ENCODE results near the gene SPG7. TPM values are rescaled to one million over a fixed set of nuclear protein-coding genes. Genes with fewer than 3 reads are reported as not detected.

Gene SPG7
- total and polyA plus RNA-seq, 9 of the 15 experiments (the other 6 are each of a cell fraction or from before 2014, with no cell fraction given): 5.8 to 89.1 (median 49.4) TPM

GRCh38 chr16:89490439-89491237, 17.6 kb upstream of the SPG7 start, which contains the start of gene ANKRD11 (continued):
- peak; percentile 73 for TF ChIP-seq SUPT5H (IDR thresholded peaks at IDR 0.05)
- no peak for TF ChIP-seq ZFPM2 (CRISPR knock-in tag; IDR thresholded peaks at IDR 0.05)
- TF ChIP-seq ZBTB7A (IDR thresholded peaks at IDR 0.05; ENCODE audit: borderline replicate concordance, control insufficient read depth, low read depth, low read length): peak; percentile 18; the same call in 1 of the 2 replicates
- TF ChIP-seq POLR3A (IDR thresholded peaks at IDR 0.05; ENCODE audit: borderline replicate concordance, extremely low read depth, insufficient read depth, insufficient read length): no peak
- no peak for TF ChIP-seq MAFF (IDR thresholded peaks at IDR 0.05; ENCODE audit: low read length)
- 0 out of 2 replicates have a peak, but pooled peaks have one; percentile 69 for TF ChIP-seq ZBTB9 (CRISPR knock-in tag; IDR thresholded peaks at IDR 0.05)
- TF ChIP-seq SFPQ (IDR thresholded peaks at IDR 0.05; ENCODE audit: low read depth, low read length): no peak
- TF ChIP-seq EP300 (IDR thresholded peaks at IDR 0.05; ENCODE audit: low read length): no peak
- no peak for TF ChIP-seq SRSF3 (IDR thresholded peaks at IDR 0.05; ENCODE audit: insufficient read depth, low read length)
- TF ChIP-seq ARID1B (IDR thresholded peaks at IDR 0.05): no peak
- peak; percentile 95; the same call in 1 of the 2 replicates for TF ChIP-seq MTA3 (IDR thresholded peaks at IDR 0.05; ENCODE audit: borderline replicate concordance)
- TF ChIP-seq ZKSCAN3 (CRISPR knock-in tag; IDR thresholded peaks at IDR 0.05): no peak
- TF ChIP-seq ZMIZ1 (IDR thresholded peaks at IDR 0.05; ENCODE audit: low read depth in 2 of 2, low read length in 2 of 2): no peak
- no peak for TF ChIP-seq FOXM1 (IDR thresholded peaks at IDR 0.05; ENCODE audit: low read depth)
- no peak for TF ChIP-seq FOXM1 (CRISPR knock-in tag; IDR thresholded peaks at IDR 0.05; ENCODE audit: low read depth)
- TF ChIP-seq BCOR (IDR thresholded peaks at IDR 0.05): no peak
- TF ChIP-seq MED1 (CRISPR knock-in tag; IDR thresholded peaks at IDR 0.05; ENCODE audit: borderline replicate concordance): no peak
